Skeletal muscle cell (primary cell): ENCODE data around the gene PCLO.
"Not testable (repeated sequence)": the region's sequence is repeated elsewhere in the genome, so short reads cannot be mapped to it uniquely, and the experiment has no call there.

Experiments
- DNase-seq: peaks from one replicate; pipeline ENCODE4 v3.0.0-alpha.2; 2010; ENCODE audit warnings: low read depth
- H3K4me3 ChIP-seq: 2 replicates; pipeline ENCODE4 v1.5.1; 2011; ENCODE audit warnings: low read depth, mild to moderate bottlenecking, control low read depth, low read length, moderate library complexity

PCLO gene

GRCh38 chr7:82897500-82897899 lies 265.2 kb downstream of the PCLO start:
- DNase-seq, result no peak
- H3K4me3 ChIP-seq, result no peak overlapping the region

DNA sequence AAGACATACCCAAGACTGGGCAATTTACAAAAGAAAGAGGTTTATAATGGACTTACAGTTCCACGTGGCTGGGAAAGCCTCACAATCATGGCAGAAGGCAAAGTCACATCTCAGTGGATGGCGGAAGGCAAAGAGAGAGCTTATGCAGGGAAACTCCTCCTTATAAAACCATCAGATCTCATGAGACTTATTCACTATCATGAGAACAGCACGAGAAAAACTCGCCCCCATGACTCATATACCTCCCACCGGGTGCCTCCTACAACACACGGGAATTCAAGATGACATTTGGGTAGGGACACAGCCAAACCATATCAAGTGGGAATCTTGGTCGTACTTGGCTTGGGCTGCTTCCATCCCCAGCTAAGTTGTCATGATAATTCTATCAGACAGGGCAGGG lies 268.3 kb downstream of the PCLO start:
- DNase-seq, H3K4me3 ChIP-seq: not testable (repeated sequence)

GRCh38 chr7:82886324-82886723 lies 276.4 kb downstream of the PCLO start:
- DNase-seq, result no peak
- H3K4me3 ChIP-seq, result no peak overlapping the region

GRCh38 chr7:82865856-82866255 lies 296.8 kb downstream of the PCLO start:
- no peak overlapping the region for H3K4me3 ChIP-seq
- DNase-seq, result no peak

DNA sequence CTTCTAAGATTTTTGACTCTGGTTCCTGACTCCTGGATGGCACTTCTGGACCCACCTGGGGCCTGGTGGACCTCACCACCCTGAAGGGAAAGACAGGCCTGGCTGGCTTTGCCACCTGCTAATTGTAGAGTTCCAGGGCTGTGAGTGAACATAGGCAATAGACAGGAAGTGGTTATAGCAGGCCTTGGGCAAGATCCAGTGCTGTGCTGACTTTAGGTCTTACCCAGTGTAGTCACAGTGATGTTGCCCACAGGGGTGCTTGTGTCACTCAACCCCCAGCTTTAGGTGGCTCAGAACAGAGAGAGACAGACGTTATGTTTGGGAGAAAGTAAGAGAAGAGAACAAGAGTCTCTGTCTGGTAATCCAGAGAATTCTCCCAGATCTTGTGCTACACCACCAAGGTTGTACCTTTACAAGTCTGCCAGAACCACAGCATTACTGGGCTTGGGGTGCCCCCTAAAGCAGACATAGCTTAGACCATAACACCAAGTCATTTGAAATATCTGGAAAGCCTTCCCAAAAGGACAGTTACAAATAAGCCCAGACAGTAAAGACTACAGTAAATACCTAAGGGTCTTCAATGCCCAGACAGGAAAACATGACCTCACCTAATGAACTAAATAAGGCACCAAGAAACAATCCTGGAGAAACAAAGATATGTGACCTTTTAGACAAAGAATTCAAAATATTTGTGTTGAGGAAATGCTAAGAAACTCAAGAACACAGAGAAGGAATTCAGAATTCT lies 303.4 kb downstream of the PCLO start:
- no peak for DNase-seq
- H3K4me3 ChIP-seq, result no peak overlapping the region

DNA sequence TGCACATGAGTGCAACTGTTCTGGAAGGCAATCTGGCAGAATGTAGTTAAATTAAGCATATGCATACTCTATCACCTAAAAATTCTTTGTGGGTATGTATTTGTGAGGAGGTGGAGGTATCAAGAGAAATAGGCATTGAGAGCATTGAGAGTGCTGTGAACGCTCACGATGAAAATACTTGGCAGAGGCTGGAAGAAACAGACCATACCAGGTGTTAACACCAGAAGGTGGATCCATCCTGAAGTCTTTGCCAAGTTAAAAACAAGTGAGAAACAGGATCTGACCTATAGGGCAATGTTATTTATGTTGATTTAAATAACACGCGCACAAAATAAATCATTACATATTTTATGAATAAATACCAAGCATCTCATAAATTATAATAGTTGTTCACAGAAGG lies 311.6 kb downstream of the PCLO start:
- DNase-seq, result no peak
- H3K4me3 ChIP-seq, result no peak overlapping the region

DNA sequence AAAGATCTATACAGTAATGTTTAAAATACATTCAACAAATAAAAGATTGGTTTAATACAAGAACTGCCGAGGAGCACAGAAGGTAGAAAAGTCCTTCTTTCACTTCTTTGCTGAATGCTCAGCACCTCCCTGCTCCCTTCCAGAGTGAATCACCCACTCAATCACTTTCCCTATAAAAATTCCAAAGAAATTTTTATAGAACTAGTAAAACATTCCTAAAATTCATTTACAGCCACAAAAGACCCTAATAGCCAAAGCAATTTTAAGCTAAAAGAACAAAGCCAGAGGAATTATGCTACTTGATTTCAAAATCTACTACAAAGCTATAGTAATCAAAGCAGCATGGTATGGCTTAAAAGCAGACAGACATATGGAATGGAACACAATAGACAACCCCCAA lies 320.9 kb downstream of the PCLO start:
- DNase-seq, result no peak
- no peak overlapping the region for H3K4me3 ChIP-seq

GRCh38 chr7:82840061-82840460 lies 322.6 kb downstream of the PCLO start:
- no peak for DNase-seq
- H3K4me3 ChIP-seq, result no peak overlapping the region

- DNase-seq, result no peak
- no peak overlapping the region for H3K4me3 ChIP-seq
These were observed 323.1 kb downstream of the PCLO start for GRCh38 chr7:82839555-82839954.

- H3K4me3 ChIP-seq, result no peak overlapping the region
- DNase-seq, result no peak
These were observed 323.6 kb downstream of the PCLO start for GRCh38 chr7:82839063-82839462.

GRCh38 chr7:82838314-82838713 lies 324.4 kb downstream of the PCLO start:
- no peak overlapping the region for H3K4me3 ChIP-seq
- no peak for DNase-seq

- no peak for DNase-seq
- H3K4me3 ChIP-seq, result no peak overlapping the region
These were observed 339.6 kb downstream of the PCLO start for GRCh38 chr7:82823073-82823472.

- no peak overlapping the region for H3K4me3 ChIP-seq
- no peak for DNase-seq
These were observed 341.6 kb downstream of the PCLO start for GRCh38 chr7:82821037-82821436.

DNA sequence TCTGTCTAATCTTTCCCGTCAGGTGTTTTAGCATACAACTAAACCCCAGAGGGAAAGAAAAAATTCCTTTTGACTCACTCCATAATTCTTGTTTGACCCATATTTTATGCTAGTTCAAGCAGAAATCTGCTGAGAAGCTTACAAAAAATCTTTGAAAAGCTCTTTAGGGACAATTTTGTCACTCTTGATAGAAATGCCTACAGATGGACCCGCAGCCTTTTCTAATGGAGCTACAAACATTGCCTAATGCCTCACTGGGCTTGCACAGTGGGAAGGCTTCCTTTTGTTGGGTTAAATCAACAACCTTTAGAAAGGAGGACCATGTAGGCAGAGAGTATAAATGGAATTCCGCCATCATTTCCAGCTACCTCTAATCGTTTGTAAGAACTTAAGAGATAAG lies 344.5 kb downstream of the PCLO start:
- H3K4me3 ChIP-seq, result no peak overlapping the region
- DNase-seq, result no peak

DNA sequence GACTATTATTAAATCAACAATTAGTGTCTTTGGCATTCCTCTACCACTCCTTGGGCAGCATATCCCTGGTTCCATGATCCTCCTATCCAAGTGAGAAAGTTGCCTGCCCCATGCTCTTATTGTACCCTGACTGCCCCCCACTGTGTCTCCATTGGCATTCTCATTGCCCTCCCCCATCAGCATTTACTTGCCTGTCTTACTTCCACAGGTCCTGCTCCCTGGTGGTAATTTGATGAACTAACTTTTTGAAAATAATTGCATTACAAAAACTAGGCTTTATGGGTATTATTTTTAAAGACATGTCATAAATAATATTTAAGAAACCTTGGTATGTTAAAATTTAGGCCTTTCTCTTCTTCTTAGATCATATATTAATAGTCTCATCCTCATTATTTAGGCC lies 346.4 kb downstream of the PCLO start:
- no peak overlapping the region for H3K4me3 ChIP-seq
- DNase-seq, result no peak

GRCh38 chr7:82810558-82811259 lies 352.0 kb downstream of the PCLO start:
- peak; percentile 59 for DNase-seq
- H3K4me3 ChIP-seq, result no peak overlapping the region

DNA sequence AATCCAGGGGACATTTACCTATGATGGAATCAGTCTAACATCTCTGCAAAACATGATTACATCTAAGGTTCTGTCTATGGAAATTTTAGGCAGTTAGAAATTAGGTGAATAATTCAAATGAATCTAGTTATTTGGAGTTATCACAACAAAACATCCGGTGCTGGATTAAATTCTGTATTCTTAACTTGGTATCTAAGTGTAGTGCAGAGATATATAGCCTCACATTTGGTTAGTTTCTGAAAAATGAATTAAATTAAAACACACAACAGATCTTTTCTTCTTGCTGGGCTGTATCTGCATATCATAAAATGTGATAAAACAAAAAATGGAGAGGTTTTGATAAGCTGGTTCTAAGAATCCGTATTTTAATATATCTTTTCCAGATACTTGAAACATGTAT lies 354.1 kb downstream of the PCLO start:
- no peak for DNase-seq

DNA sequence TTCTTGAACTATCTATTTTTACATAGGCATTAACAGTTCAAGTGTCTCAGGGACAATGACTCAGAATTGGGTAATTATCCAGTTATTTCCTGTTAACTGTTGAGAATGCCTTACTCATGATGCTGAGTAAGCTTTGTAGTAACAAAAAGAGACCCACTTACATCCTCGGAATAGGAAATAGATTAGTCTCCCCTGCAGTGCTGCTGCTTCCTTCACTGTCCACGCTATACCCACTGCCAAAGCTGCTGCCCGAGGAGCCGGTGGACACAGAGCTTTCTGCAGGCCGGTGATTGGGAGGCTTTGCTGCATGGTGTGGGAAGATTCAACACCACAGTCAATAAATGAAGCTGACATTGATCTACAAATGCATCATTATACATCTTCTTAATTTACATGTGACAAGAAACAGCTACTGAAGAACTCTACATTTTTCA lies 357.1 kb downstream of the PCLO start:
- DNase-seq, result peak; percentile 76
- H3K4me3 ChIP-seq, result peak overlapping the region; percentile 30

More for the DNA sequence above, 354.1 kb downstream of the PCLO start:
- no peak overlapping the region for H3K4me3 ChIP-seq

DNA sequence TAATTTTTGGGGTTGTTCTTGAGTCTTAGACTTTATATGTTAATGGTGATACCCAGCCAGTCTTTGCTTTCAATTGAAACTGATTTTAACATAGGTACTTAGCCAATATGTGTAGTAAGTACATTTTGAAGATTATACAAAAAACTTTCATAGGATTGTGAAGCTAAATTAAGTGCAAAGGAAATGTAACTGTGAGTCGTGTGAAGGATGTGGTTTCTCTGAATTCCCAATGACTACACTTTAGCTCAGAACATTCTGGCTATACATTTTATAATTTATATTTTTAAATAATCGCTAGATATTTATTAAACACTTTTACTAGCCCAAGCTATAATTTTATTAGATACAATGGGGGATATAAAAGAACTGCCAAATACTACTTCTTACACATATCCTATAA lies 359.3 kb downstream of the PCLO start:
- DNase-seq, result no peak
- no peak overlapping the region for H3K4me3 ChIP-seq

- peak; percentile 25 for DNase-seq
- no peak overlapping the region for H3K4me3 ChIP-seq
These were observed 372.6 kb downstream of the PCLO start for GRCh38 chr7:82789883-82790609.
